Suppressor macrophage treated with lipopolysaccharide for 1 hour (primary cell): ENCODE measurements around the gene ZC3H12C.
"Not testable (repeated sequence)": the region's sequence is repeated elsewhere in the genome, so short reads cannot be mapped to it uniquely, and the experiment has no call there.

Source experiments
- DNase-seq, 3 donors: peaks; one replicate each; pipeline ENCODE4 v3.0.0-alpha.2; 2020 to 2022

ZC3H12C gene

DNA sequence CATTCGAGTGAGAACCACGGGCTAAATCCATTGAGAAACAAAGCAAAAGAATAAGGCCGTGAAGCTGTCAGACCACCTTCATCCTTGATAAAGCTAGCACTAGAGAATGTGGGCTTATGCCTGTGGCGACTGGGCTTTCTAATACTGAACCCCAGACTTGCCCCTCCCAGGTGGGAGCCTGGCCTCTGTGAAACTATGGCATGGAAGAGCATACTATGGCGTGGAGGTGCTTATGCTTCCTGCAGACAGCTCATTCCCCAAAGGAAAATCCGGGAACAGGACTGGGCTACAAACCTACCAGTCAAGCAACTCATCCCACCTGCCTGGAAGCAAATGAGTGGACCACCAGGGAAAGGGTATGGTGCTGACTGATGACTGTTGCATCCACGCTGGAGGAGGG lies 92.4 kb downstream of the ZC3H12C start:
- DNase-seq: no peak

DNA sequence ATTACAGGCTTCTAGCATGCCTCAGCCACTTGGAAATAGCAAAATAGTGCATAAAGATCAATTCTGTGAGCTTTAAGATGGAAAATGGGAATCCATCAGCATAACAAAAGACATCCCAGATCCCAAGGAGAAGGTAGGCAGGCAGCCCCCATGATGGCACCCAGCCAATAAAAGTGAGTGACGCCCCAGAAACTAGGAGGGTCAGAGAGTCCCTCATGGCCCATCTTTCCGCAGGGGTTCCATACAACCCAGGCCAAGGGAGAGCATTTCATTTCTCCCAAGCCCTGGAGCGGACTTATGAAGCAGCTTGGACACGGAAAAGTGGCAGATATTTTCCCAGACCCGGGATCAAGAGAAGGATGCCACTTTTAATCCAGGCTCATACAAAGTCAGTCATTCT lies 93.3 kb downstream of the ZC3H12C start:
- DNase-seq: no peak

- no peak for DNase-seq
Observed at GRCh38 chr11:110186867-110187266, 93.7 kb downstream of the ZC3H12C start.

GRCh38 chr11:110187731-110188130 lies 94.5 kb downstream of the ZC3H12C start:
- DNase-seq: no peak

GRCh38 chr11:110190885-110191284 lies 97.7 kb downstream of the ZC3H12C start:
- DNase-seq: no peak

DNA sequence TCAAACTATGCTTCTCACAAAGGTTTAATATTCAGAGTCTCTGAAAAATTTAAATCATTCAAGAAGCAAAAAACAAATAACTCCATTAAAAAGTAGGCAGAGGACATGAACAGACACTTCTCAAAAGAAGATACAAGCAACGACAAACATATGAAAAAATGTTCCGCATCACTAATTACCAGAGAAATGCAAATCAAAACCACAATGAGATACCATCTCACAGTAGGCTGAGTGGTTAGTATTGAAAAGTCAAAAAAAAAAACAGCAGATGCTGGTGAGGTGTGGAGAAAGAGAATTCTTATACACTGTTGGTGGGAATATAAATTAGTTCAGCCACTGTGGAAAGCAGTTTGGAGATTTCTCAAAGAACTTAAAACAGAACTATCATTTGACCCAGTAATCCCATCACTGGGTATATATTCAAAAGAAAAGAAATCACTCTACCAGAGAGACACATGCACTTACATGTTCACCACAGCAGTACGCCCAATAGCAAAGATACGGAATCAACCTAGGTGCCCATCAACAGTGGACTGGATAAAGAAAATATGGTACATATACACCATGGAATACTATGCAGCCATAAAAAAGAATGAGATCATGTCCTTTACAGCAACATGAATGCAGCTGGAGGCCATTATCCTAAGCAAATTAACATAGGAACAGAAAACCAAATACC lies 99.6 kb downstream of the ZC3H12C start:
- DNase-seq: not testable (repeated sequence)

- DNase-seq: peak; percentile 52 to 73 (median 66)
Observed at GRCh38 chr11:110194211-110194766, 101.1 kb downstream of the ZC3H12C start.

DNA sequence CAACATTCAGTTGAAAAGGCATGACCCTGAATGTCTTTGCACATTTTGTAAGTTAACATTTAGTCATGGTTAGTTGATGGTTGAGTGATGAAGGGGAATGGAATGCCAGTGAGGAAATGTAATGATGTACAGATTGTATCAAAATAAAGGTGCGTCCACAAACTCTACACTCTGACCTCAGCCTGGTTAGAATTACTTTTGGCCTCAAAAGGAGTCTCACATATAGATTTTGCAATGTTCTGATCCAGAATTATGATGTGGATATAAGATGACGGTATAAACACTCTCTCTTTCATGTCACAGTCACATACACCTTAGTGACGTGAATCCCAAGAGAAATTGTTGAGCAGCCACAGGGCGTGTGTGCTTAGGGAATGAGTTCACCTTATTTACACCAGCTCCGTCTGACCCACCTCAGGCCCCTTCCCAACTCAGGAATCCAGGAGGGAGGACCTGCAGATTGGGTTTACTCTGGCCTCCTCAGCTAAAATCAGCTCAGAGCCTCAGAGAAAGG lies 103.1 kb downstream of the ZC3H12C start:
- DNase-seq: no peak

DNA sequence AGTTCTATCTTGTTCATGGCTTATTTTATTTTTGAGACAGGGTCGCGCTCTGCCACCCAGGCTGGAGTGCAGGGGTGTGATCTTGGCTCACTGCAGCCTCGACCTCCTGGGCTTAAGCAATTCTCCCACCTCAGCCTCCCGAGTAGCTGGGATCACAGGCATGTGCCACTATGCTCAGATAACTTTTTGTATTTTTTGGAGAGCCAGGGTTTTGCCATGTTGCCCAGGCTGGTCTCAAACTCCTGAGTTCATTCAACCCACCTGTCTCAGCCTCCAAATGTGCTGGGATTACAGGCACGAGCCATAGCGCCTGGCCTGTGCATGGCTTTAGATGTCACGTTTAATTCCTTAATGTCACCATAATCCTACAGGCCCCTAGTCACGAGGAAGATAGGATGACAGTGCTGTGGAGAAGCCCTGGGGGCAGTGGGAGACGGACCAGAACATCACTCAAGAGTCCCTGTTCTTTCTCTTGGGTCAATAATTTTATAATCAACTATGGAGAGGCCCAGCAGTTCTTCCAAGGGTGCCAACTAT lies 103.8 kb downstream of the ZC3H12C start:
- DNase-seq: no peak

DNA sequence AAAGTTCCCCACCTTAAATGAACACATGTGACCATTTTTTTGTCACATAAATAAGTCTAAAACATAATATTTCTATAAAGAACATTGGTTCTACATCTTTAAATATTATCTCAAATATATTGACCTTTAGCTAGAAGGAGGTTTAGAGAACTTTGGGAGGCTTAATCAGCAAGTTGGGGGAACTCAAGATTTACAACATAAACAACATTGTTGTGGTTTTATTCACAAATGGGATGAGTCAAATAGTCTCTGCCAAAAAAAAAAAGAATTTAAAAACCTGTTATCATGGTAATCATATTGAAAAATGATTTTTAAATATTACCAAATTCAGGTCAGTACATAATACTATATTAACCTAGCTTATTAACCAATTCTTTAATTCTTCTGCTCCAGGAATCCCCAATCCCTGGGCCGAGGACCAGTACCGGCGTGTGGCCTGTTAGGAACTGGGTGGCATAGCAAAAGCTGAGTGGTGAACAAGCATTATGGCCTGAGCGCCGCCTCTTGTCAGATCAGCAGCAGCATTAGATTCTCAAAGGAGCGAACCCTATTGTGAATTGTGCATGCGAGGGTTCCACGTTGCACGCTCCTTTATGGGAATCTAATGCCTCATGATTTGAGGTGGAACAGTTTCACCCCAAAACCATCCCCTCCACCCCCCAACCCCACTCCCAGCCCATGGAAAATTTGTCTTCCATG lies 105.0 kb downstream of the ZC3H12C start:
- DNase-seq: peak in 2 of 3 donors; percentile 66 to 72

DNA sequence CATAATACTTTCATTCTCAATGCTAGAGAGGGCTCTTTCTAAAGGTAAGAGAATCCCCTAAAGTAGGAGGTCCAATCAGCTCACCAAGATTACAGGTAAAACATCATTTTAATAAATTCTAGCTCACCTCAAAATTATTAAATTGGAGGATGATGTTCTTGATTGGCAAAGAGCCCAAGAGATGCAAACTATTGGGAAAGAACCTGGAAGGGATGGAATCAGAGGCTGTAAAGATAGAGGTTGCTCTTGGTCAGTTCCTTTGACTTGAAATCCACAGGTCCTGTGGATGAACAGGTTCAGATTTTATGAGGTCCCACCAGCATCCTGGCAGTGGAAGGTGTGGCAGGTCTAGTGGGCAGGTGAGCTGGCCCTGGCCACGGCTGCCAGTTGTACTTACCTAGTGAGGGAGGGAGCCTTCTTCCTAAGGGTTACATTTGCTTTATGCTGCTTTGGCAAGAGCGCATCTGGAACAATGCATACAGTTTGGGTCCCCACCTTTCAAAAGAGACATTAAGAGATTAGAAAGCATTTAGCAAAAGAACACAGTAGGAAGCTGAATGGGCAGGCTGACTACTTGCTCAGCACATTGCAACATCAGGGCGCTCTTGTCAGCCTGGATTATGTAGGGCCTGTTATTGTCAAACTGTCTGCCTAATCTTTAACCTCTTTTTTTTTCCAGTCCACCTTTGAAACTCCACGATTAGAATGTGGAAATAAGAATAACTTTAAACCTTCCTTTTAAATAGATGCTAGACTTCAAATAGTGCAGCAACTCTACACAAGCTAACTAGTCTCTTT lies 106.2 kb downstream of the ZC3H12C start:
- DNase-seq: peak in 2 of 3 donors; percentile 44 to 49

DNA sequence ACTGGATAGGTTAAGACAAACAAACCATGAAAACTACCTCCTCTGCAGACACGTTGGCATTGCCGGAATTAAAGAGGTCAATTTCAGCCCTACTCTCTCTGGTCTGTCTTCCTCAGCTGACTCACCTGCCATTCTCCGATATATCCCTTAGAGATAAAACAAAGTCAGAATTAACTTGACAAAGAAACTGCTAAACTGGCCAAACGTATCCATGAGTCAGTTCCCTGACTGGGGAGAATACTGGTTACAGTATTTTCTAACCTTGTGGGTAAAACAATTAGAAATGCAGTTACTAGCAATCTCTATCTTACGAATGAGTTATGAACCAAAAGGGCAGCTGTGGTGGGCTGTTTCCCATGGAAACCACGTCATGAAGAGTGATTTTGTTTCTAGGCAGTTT lies 107.0 kb downstream of the ZC3H12C start:
- no peak for DNase-seq

GRCh38 chr11:110200836-110201235 lies 107.6 kb downstream of the ZC3H12C start:
- no peak for DNase-seq

GRCh38 chr11:110207123-110207522 lies 113.9 kb downstream of the ZC3H12C start:
- DNase-seq: no peak

DNA sequence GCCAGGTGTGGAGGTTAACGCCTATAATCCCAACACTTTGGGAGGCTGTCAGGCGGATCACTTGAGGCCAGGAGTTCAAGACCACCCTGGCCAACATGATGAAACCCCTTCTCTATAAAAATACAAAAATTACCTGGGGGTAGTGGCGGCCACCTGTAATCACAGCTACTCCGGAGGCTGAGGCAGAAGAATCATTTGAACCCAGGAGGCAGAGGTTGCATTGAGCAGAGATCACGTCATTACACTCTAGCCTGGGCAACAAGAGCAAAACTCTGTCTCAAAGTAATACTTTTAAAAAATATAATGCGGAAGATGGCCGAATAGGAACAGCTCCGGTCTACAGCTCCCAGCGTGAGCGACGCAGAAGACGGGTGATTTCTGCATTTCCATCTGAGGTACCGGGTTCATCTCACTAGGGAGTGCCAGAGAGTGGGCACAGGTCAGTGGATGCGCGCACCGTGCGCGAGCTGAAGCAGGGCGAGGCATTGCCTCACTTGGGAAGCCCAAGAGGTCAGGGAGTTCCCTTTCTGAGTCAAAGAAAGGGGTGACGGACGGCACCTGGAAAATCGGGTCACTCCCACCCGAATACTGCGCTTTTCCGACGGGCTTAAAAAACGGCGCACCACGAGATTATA lies 115.6 kb downstream of the ZC3H12C start:
- DNase-seq: peak; percentile 33 to 61 (median 44)

GRCh38 chr11:110209313-110209694 lies 116.1 kb downstream of the ZC3H12C start:
- DNase-seq: not testable (repeated sequence)

DNA sequence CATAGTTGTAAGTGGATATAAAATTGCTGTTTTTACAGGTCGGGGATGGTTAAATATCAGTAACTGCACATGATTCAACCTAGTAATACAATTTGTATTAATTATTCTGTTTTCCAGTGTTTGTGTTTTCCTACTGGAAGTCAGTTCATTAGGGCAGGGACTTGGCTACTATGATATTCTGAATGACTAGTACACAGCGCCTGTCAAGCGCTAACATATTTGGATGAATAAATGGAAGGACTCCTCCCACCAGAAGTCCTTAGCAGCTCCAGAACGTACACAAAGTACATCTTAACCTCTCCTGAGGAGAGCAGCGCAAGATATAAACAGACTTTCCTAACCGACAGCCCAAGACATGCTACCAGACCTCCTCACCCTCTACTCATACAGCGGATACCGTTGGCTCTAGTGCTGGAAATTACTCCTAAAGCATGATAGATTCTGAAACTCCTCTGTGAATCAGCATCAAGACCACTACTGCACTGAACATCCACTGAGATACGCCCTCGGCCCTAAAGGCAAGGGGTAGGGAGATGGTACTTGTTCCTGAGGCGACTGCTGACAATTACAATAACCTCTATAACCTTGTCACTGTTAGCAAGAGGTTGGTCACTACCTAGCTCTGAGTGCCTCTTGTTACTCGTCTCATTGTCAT lies 124.2 kb downstream of the ZC3H12C start:
- no peak for DNase-seq

- no peak for DNase-seq
Observed at GRCh38 chr11:110217936-110218335, 124.7 kb downstream of the ZC3H12C start.

DNA sequence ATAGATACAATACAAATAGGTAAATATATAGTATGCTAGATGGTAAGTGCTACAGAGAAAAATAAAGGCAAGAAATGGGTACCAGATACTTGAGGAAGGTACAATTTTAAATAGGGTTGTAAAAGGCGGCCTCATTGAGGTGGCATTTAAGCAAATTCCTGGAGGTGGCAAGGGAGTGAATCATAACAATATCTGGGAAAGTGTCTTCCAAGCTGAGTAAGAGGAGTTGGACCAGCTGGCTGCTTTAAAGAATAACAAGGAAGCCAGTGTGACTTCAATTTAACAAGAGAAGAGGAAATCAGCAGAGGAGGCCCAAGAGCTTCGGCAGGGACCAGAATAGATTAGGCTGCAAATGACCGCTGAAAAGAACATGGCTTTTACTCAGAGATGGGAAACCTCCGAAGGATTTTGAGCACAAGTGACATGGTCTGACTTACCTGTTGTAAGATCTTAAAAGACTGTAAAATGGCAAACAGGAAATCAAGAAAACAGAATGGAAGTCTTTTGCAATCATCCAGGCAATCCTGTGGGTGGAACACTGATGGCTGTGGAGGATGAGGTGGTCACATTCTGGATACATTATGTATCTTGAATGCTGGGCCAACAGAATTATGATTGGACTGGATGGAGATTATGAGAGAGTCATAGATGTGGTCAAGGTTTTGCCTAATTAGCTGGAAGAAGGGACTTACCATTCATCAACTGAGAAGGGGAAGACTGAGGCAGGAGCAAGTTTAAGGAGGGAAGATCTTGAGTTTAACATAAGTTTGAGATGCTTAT lies 126.0 kb downstream of the ZC3H12C start:
- DNase-seq: no peak
